ENCODE measurements around the gene TSACC. TPM values are rescaled to one million over a fixed set of nuclear protein-coding genes. Genes with fewer than 3 reads are reported as not detected.
"Not testable (repeated sequence)": the region's sequence is repeated elsewhere in the genome, so short reads cannot be mapped to it uniquely, and the experiment has no call there.

The TSACC gene
- total and polyA plus RNA-seq, 2 experiments from 2014 or later, result 4.7 TPM; not detected in 1

DNA sequence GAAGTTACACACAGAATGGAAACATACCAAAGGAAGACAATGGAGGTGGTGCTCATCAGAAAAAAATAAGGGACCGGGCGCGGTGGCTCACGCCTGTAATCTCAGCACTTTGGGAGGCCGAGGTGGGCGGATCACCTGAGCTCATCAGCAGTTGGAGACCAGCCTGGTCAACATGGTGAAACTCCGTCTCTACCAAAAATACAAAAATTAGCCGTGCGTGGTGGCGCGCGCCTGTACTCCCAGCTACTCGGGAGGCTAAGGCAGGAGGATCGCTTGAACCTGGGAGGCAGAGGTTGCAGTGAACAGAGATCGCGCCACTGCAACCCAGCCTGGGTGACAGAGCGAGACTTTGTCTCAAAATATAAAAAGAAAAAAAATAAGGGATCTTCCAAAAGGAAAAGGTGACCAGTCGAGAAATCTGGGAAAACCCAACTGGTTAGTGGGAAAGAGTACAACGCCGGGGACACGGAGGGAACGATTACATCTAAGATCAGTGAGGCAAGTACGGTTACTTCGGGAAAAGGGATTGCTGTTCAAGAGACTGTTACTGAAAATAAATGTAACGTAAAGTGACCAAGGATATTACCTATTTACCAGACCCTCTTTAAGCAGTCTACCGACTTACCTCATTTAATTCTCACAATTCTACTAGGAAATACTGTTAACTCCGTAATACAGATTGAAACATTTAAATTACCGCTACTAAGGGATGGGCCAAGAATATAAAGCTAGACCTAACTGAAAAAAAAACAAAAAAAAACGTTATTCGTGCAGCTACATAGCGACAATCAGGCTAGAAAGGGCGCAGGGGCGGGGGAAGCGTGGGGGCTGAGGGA lies 1.1 kb upstream of the TSACC start:
- H3K27ac ChIP-seq, result peak overlapping the region; percentile 85
- no peak for DNase-seq (ENCODE audit: low read depth in 1 of 2, low spot score in 1 of 2)

DNA sequence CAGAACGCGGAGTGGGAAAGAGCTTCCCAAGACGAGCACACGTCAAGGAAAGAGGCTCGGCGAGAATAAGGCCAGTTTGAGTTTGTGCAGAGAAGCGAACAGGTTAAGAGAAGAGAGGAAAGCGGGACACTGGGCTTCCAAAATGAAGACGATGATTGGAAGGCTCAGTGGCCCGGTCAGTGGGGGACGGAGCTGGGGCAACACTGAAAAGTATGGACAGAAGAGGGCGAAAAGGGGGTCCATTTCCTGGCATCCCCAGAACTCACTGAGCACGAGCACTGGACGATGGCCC lies 492 bp upstream of the TSACC start:
- H3K4me3 ChIP-seq, result peak overlapping the region; percentile 98
- DNase-seq (ENCODE audit: low read depth in 1 of 2, low spot score in 1 of 2), result no peak
- TF ChIP-seq, protein P1, sequence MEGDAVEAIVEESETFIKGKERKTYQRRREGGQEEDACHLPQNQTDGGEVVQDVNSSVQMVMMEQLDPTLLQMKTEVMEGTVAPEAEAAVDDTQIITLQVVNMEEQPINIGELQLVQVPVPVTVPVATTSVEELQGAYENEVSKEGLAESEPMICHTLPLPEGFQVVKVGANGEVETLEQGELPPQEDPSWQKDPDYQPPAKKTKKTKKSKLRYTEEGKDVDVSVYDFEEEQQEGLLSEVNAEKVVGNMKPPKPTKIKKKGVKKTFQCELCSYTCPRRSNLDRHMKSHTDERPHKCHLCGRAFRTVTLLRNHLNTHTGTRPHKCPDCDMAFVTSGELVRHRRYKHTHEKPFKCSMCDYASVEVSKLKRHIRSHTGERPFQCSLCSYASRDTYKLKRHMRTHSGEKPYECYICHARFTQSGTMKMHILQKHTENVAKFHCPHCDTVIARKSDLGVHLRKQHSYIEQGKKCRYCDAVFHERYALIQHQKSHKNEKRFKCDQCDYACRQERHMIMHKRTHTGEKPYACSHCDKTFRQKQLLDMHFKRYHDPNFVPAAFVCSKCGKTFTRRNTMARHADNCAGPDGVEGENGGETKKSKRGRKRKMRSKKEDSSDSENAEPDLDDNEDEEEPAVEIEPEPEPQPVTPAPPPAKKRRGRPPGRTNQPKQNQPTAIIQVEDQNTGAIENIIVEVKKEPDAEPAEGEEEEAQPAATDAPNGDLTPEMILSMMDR (IDR thresholded peaks at IDR 0.05; ENCODE audit: low read depth, low read length), result no peak
- H3K9me3 ChIP-seq (ENCODE audit: low read depth), result no peaks in the 10 kb centered on the region
- H3K27ac ChIP-seq, result peak overlapping the region; percentile 85
- peaks cover 24% of the 10 kb centered on the region for H3K36me3 ChIP-seq
- H3K4me1 ChIP-seq (ENCODE audit: low read depth), result peaks cover 9% of the 10 kb centered on the region
- no peaks in the 10 kb centered on the region for H3K27me3 ChIP-seq

More for the DNA sequence above, 1.1 kb upstream of the TSACC start:
- no peaks in the 10 kb centered on the region for H3K27me3 ChIP-seq
- TF ChIP-seq, protein P1 (IDR thresholded peaks at IDR 0.05; ENCODE audit: low read depth, low read length), result no peak
- H3K9me3 ChIP-seq (ENCODE audit: low read depth), result no peaks in the 10 kb centered on the region
- H3K4me3 ChIP-seq, result peak overlapping the region; percentile 98
- peaks cover 9% of the 10 kb centered on the region for H3K4me1 ChIP-seq (ENCODE audit: low read depth)
- peaks cover 30% of the 10 kb centered on the region for H3K36me3 ChIP-seq

DNA sequence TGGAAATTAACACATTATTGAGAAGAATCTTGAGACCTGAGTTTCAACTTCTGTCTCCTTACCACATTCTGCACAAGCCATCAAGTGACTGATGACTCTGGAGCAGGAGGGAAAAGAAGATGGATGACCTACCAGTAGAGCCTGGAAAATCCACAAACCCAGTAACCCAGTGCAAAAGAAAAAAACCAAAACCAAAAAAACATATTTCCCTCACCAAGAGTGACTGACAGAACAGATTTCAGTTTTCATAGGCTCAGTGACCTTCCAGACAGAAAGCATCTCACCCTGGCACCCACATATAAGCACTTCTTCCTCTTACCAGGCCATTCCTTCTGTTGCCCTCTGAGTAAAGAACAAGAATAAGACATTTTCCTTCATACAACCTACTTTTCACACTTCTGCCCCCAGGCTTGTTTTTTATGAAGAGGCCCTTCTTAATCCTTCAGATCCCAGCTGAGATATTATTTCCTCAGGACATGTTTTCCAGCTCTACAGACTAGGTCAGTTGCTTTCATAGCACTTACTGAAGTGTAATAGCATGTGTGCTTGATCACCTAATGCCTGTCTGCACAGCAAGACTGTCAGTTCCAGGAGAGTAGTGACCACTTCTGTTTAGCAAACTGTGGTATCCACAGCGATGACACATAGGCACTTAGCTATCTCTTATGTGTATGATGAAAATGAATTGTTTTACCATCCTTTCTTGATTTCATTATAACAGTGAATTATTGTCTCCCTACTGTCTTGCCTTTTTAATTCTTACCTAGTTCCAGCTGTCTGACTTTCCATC lies 4.0 kb downstream of the TSACC start:
- Histone ChIP-seq H3K27ac (no peak overlapping the region), H3K9me3 (ENCODE audit: low read depth) (no peaks in the 10 kb centered on the region), H3K4me1 (ENCODE audit: low read depth) (no peaks in the 10 kb centered on the region), H3K36me3 (no peaks in the 10 kb centered on the region), H3K4me3 (no peak overlapping the region), H3K27me3 (no peaks in the 10 kb centered on the region)
- TF ChIP-seq, protein P1 (IDR thresholded peaks at IDR 0.05; ENCODE audit: low read depth, low read length), result no peak
- no peak for DNase-seq (ENCODE audit: low read depth in 1 of 2, low spot score in 1 of 2)

DNA sequence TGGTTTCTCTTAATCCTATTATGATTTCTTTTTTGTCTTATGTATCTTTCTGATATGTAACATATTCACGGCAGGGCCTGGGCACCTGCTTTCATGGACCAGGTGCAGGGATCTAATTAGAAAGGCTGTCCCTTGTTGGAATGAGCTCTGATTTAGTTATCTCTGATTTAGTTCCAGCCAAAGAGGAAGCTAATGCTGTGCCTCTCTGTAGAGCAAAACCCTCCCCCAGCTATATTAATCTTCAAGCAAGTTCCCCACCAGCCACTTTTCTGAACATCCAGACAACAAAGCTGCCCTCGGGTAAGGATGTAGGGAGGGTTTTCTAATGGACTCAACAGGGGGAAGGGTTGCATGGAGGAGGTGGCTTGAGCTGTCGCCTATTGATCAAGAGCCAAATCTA lies 6.1 kb downstream of the TSACC start:
- Histone ChIP-seq H3K36me3 (no peaks in the 10 kb centered on the region), H3K4me3 (no peak overlapping the region), H3K27me3 (no peaks in the 10 kb centered on the region), H3K27ac (no peak overlapping the region), H3K9me3 (ENCODE audit: low read depth) (no peaks in the 10 kb centered on the region), H3K4me1 (ENCODE audit: low read depth) (no peaks in the 10 kb centered on the region)
- no peak for DNase-seq (ENCODE audit: low read depth in 1 of 2, low spot score in 1 of 2)
- TF ChIP-seq, protein P1 (IDR thresholded peaks at IDR 0.05; ENCODE audit: low read depth, low read length), result no peak

DNA sequence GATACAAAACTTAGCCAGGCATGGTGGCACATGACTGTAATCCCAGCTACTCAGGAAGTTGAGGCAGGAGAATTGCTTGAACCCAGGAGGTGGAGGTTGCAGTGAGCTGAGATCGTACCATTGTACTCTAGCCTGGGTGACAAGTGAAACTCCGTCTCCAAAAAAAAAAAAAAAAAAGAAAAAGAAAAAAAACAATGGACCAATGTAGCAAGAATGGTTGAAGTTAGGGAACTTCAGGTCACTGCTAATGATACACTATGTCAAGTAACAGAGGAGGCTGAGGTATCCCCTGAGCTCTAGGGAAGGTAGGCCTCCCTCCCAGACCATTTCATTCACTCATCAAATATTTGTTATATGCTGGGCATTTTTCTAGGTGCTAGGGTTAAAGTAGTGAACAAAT lies 7.7 kb downstream of the TSACC start:
- not testable (repeated sequence) for H3K4me3 ChIP-seq; H3K4me1 ChIP-seq (ENCODE audit: low read depth); DNase-seq (ENCODE audit: low read depth in 1 of 2, low spot score in 1 of 2); H3K27ac ChIP-seq; H3K27me3 ChIP-seq; H3K36me3 ChIP-seq; H3K9me3 ChIP-seq (ENCODE audit: low read depth)

DNA sequence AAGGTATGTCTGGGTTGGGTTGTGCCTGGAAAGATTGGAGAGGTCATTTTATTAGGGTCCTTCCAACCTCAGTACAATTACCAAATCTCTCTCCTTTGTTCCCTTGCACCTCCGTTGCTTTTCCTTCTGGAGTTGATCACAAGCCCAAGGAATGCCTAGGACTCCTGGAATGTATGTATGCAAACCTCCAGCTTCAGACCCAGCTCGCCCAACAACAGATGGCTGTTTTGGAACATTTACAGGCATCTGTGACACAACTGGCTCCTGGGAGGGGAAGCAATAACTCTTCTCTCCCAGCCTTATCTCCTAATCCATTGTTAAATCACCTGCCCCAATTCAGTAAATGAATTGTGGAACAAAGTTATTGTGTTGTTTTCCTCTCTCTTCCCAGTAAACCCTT lies 8.3 kb downstream of the TSACC start:
- no peaks in the 10 kb centered on the region for H3K36me3 ChIP-seq
- no peaks in the 10 kb centered on the region for H3K9me3 ChIP-seq (ENCODE audit: low read depth)
- H3K27ac ChIP-seq, result no peak overlapping the region
- H3K4me1 ChIP-seq (ENCODE audit: low read depth), result no peaks in the 10 kb centered on the region
- H3K4me3 ChIP-seq, result no peak overlapping the region
- DNase-seq (ENCODE audit: low read depth in 1 of 2, low spot score in 1 of 2), result peak in 1 of 2 donors; percentile 30
- no peaks in the 10 kb centered on the region for H3K27me3 ChIP-seq
- TF ChIP-seq, protein P1 (IDR thresholded peaks at IDR 0.05; ENCODE audit: low read depth, low read length), result no peak

All from cardiac muscle cell (in vitro differentiated cells and primary cell).